Hematopoietic multipotent progenitor cell treated with erythropoietin and hydrocortisone succinate and interleukin-3 and kit ligand, for 15 days (in vitro differentiated cells): Measurements from ENCODE around the gene CAMSAP1.
"Not testable (repeated sequence)": the region's sequence is repeated elsewhere in the genome, so short reads cannot be mapped to it uniquely, and the experiment has no call there.

ENCODE experiments used
- DNase-seq: peaks from one replicate; pipeline ENCODE4 v3.0.0-alpha.2; 2015; ENCODE audit warnings: low spot score

Gene CAMSAP1

DNA sequence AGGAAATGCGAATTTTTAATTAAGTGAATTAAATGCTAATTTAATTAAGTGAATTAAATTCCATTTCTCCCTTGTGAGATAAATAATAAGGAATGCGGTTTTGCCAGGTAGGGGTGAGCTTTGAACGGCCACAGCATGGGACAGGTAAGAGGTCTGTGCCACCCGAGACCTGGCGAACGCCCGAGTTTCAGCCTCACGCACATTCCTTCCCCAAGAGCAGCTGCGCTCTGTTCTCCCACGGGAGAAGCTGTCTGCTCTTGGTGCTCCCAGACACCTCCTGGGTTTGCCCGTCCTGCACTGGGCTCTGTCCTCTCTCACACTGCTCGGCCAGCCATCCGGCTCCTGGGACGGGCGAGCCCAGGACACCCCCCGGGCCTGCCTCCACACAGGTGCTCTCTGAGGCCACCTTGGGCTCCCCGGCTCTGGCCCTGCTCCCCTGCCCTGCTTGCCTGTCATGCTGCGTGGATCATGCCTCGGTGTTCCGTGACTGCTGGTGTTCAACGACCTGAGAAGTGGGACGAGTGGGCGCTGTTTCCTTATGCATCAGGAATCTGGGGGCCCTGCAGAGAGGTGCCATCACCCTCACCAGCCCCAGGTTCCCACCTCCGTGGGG is 13.7 kb upstream of the CAMSAP1 start:
- no peak for DNase-seq

DNA sequence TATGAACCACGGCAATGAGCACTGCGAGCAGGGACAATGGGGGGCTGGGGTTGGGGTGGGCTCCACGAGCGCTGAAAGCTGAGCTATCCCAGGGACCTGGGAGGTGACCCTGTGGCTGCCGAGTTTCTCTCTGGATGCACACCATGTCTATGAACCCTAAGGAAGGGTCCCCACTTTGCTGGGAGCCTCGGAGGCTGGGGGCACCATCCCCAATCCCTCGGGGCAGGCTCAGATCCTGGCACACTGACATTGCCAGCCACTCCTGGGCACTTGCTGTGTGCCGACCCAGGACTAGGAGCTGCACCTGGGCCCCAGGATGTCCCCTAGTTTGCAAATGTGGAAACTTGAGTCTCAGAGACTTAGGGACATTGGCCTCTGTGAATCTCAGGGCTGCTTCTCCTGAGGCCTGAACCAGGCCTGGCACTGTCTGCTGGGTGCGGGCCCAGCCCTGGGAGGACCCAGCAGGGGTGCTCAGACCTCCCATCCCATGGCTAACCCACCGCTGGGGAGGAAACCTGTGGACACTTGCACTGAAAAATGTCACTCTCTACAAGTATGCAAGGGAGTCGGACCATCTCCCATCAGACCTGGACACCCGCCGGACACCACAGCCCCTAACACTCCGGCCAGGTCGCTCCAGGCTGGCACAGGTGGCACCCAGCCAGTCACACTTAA is 13.0 kb upstream of the CAMSAP1 start:
- DNase-seq: no peak

- no peak for DNase-seq
These were observed 12.1 kb upstream of the CAMSAP1 start for GRCh38 chr9:135919318-135919890.

DNA sequence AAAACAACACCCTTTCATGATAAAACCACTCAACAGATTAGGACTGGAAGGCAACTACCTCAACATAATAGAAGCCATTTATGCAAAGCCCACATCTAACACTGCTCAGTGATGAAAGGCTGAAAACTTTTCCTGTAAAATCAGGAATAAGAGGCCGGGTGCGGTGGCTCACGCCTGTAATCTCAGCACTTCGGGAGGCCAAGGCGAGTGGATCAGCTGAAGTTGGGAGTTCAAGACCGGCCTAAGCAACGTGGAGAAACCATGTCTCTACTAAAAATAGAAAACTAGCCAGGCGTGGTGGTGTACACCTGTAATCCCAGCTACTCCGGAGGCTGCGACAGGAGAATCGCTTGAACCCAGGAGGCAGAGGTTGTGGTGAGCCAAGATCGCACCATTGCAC is 8.9 kb upstream of the CAMSAP1 start:
- not testable (repeated sequence) for DNase-seq

- DNase-seq: no peak
These were observed 7.6 kb upstream of the CAMSAP1 start for GRCh38 chr9:135914921-135915320.

- DNase-seq: peak; percentile 43
These were observed 3.9 kb upstream of the CAMSAP1 start for GRCh38 chr9:135911233-135911632.

DNA sequence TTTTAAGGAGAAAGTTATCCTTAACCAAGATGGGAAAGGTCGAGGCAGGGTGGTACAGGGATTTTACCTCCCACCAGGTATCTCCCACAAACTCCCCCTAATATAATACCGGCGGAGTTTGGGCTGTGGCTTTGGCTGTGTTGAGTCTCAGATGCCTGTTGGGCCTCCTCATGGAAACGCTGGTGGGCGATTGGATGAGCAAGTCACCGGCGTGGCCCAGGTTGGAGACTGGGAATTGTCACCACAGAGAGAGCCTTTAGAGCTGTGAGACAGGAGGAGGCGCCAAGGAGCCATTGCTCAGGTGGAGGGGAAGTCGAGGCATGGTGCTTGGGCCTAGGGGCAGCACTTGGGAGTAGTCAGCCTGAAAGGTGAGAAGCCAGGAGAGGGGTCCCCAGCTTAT is 3.4 kb upstream of the CAMSAP1 start:
- no peak for DNase-seq

DNA sequence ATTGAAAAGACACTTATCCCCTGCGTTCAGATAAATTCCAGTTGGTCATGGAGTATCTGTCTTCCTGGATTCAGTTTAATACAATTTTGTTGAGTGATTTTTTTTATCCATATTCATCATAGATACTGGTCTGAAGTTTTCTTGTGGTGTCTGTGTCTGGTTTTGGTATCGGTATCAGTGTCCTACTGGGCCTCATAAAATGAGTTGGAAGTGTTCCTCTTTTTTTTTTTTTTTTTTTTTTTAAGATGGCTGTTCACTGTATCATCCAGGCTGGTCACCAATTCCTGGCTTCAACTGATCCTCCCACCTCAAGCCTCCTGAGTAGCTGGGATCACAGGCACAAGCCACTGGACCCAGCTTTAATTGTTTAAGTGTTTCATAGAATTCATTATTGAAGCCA is 2.9 kb upstream of the CAMSAP1 start:
- no peak for DNase-seq

GRCh38 chr9:135909371-135909770 is 2.0 kb upstream of the CAMSAP1 start:
- no peak for DNase-seq

- no peak for DNase-seq
These were observed 1.4 kb upstream of the CAMSAP1 start for GRCh38 chr9:135908754-135909204.

- no peak for DNase-seq
These were observed 877 bp upstream of the CAMSAP1 start for GRCh38 chr9:135908093-135908753.

GRCh38 chr9:135907006-135907430 is 328 bp downstream of the CAMSAP1 start:
- DNase-seq: no peak

DNA sequence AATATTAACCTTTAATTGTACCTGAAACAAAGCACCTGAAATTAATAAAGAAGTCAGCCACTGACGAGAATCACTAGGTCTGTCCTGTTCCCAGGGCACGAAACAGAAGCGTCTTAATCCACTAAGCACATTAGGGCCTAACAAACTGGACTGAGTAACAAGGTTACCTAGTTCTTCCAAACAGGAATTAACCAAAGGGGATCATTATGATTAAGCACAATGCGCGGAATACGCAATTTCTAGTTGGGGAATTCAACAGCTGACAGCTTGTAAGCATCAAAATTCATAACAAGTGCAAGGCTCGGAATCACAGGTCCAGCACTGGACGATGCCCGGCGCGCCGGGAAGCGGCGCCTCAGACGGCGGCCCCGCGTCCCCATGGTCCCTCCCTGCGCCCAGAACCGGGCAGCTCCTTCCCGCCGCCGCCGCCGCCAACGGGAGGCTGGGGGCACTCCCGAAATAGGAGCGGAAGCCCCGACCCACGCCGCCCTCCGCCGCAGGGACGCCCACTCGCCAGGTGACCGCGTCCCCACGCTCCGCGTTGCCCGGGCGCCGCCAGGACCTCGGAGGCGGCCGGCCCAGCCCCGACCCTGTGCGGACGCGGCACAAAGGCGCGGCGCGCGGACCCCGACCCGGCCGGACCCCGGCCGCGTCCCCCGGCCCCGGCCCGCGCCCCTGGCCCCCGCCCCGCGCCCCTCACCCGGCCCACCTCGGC is 898 bp downstream of the CAMSAP1 start:
- peak; percentile 25 for DNase-seq

- peak; percentile 39 for DNase-seq
These were observed 1.7 kb downstream of the CAMSAP1 start for GRCh38 chr9:135905380-135906258.

DNA sequence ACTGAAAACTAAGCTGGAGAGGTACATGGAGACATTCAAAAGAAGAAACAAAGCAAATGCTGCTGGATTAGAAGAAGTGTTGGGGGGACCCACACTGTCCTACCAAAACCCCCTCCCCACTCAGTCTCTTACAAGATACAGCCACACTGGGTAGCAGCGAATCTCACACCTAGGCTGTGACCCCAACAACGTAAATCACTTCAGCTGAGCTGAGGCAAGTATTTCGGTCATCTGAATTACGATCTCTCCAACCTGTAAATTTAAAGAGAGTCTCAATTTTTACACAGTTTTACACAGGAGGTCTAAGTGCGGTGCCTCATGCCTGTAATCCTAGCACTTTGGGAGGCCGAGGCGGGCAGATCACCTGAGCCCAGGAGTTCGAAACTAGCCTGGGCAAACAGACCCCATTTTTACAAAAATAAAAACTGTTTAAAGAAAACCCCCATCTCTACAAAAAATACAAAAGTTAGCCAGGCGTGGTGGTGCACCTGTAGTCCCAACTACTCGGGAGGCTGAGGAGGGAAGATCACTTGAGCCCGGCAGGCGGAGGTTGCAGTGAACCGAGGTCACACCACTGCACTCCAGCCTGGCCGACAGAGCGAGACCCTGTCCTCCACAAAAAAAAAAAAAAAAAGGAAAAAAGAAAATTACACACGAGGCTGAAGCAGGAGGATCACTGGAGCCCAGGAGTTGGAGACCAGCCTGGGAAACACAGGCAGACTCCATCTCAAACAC is 3.4 kb downstream of the CAMSAP1 start:
- no peak for DNase-seq

GRCh38 chr9:135903358-135903656 is 4.0 kb downstream of the CAMSAP1 start:
- no peak for DNase-seq

DNA sequence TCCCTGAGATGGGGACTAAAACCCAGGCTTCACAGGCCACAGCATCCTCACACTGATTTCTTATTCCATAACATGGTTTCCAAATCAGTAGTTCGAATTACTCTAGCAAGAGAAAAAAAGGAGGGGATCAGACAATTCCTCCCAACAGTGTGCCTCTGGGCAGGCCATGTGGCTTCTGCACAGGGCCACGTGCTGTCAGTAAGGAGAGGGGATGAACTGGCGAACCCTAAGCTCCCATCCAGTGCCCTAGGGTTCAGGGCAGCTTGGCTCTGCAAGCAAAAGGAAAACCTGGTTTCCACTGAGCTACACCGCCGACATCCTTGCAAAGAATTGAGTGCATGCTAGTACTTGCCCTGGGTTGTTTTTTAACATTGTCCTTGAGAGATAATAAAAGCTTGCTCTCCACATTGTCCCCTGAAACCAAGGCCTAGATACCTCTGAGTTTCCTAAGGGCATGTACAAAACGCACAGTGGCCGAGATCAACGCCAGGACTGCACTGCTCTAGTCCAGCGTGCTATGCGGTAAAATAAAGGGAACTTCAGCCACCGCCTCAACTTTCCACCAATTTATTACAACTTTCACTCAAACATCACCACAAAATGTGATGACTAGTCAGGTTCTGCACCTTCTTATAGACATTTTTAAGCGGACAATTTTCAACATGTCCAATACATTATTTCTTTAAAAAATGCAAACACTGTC is 4.5 kb downstream of the CAMSAP1 start:
- DNase-seq: no peak

DNA sequence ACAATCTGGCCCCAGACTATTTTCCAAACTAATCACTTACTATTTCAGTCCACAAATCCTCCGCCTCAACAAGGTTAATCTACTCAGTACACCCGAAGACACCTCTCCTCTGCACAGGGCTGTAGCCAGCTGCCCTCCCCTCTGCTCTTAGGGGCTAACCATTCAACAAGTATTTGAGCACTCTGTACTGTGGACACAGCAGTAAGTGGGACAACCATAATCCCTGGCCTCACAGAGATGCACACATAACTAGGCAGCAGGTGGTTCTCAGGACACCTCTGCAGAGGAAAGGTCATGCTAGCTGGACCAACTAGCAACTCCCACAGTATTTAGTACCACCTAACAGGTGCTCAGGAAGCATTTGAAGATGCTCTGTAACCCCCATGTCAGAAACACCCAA is 5.5 kb downstream of the CAMSAP1 start:
- no peak for DNase-seq

- no peak for DNase-seq
These were observed 6.2 kb downstream of the CAMSAP1 start for GRCh38 chr9:135901031-135901758.
